SK-N-SH treated with all-trans-retinoic acid at 6 μM for 48 hours (cell line): ENCODE data around the gene TOMM5.

ENCODE experiments used
- ATAC-seq: fragments of 200-7000 bp; cut with Tn5 transposase; 3 replicates; pipeline ENCODE4 v1.9.1; 2020; ENCODE audit warnings: mild to moderate bottlenecking, moderate library complexity
- CSDC2 ChIP-seq: fragments of 250-450 bp; sonication (Bioruptor Pico); IDR thresholded peaks from 2 replicates; pipeline ENCODE4 v1.5.0; 2020; ENCODE audit warnings: mild to moderate bottlenecking, moderate library complexity
- ESRRG ChIP-seq: fragments of 250-450 bp; sonication (Bioruptor Pico); IDR thresholded peaks from 2 replicates; pipeline ENCODE4 v1.6.1; 2021; ENCODE audit warnings: mild to moderate bottlenecking
- GLIS3 ChIP-seq: fragments of 250-450 bp; sonication (Bioruptor Pico); IDR thresholded peaks from 2 replicates; pipeline ENCODE4 v1.5.0; 2020; ENCODE audit warnings: mild to moderate bottlenecking, moderate library complexity
- OSR1 ChIP-seq: fragments of 250-450 bp; sonication (Bioruptor Pico); IDR thresholded peaks from 2 replicates; pipeline ENCODE4 v1.8.0; 2022; ENCODE audit warnings: moderate library complexity, mild to moderate bottlenecking, inconsistent platforms
- PPARA ChIP-seq: fragments of 250-450 bp; sonication (Bioruptor Pico); IDR thresholded peaks from 2 replicates; pipeline ENCODE4 v1.5.0; 2020; ENCODE audit warnings: mild to moderate bottlenecking, borderline replicate concordance
- RARB ChIP-seq: fragments of 250-450 bp; sonication (Bioruptor Pico); IDR thresholded peaks from 2 replicates; pipeline ENCODE4 v1.8.0; 2021; ENCODE audit warnings: mild to moderate bottlenecking, moderate library complexity
- SNAI2 ChIP-seq: fragments of 250-450 bp; sonication (Bioruptor Pico); IDR thresholded peaks from 2 replicates; pipeline ENCODE4 v1.5.0; 2020; ENCODE audit warnings: mild to moderate bottlenecking, moderate library complexity
- TCF4 ChIP-seq: fragments of 250-450 bp; sonication (Bioruptor Pico); IDR thresholded peaks from 2 replicates; pipeline ENCODE4 v1.8.0; 2021; ENCODE audit warnings: mild to moderate bottlenecking, moderate library complexity, borderline replicate concordance
- TOX ChIP-seq: fragments of 250-450 bp; sonication (Bioruptor Pico); IDR thresholded peaks from 2 replicates; pipeline ENCODE4 v1.8.0; 2021; ENCODE audit warnings: mild to moderate bottlenecking, moderate library complexity, borderline replicate concordance
- ZC3H10 ChIP-seq: fragments of 250-450 bp; sonication (Bioruptor Pico); IDR thresholded peaks from 2 replicates; pipeline ENCODE4 v1.5.1; 2021; ENCODE audit warnings: mild to moderate bottlenecking, moderate library complexity
- ZFP3 ChIP-seq: fragments of 250-450 bp; sonication (Bioruptor Pico); IDR thresholded peaks from 2 replicates; pipeline ENCODE4 v1.5.0; 2020; ENCODE audit warnings: mild to moderate bottlenecking, moderate library complexity
- ZFP30 ChIP-seq: fragments of 450-650 bp; formaldehyde crosslinking; IDR thresholded peaks from 2 replicates; pipeline ENCODE4 v1.5.0; 2022; ENCODE audit warnings: mild to moderate bottlenecking, moderate library complexity
- ZNF565 ChIP-seq: fragments of 450-650 bp; formaldehyde crosslinking; conservative IDR thresholded peaks from 2 replicates; pipeline ENCODE4 v1.5.0; 2020; ENCODE audit warnings: low read depth, mild to moderate bottlenecking, moderate library complexity
- ZNF8 ChIP-seq: fragments of 450-650 bp; formaldehyde crosslinking; IDR thresholded peaks from 2 replicates; pipeline ENCODE4 v1.5.0; 2020; ENCODE audit warnings: mild to moderate bottlenecking, moderate library complexity
- TF ChIP-seq, protein P1 (sequence below): fragments of 250-450 bp; sonication (Bioruptor Pico); IDR thresholded peaks from 2 replicates; pipeline ENCODE4 v1.8.0; 2020; ENCODE audit warnings: mild to moderate bottlenecking, moderate library complexity, borderline replicate concordance
- TF ChIP-seq, protein P2 (sequence below): fragments of 250-450 bp; sonication (Bioruptor Pico); IDR thresholded peaks from 2 replicates; pipeline ENCODE4 v1.8.0; 2021; ENCODE audit warnings: low read depth, mild to moderate bottlenecking, moderate library complexity, borderline replicate concordance
- TF ChIP-seq, protein P3 (sequence below): fragments of 250-450 bp; sonication (Bioruptor Pico); IDR thresholded peaks from 2 replicates; pipeline ENCODE4 v1.5.0; 2020; ENCODE audit warnings: mild to moderate bottlenecking, moderate library complexity
- TF ChIP-seq, protein P4 (sequence below): fragments of 250-450 bp; sonication (Bioruptor Pico); IDR thresholded peaks from 2 replicates; pipeline ENCODE4 v1.5.1; 2021; ENCODE audit warnings: mild to moderate bottlenecking, moderate library complexity

Gene TOMM5

DNA sequence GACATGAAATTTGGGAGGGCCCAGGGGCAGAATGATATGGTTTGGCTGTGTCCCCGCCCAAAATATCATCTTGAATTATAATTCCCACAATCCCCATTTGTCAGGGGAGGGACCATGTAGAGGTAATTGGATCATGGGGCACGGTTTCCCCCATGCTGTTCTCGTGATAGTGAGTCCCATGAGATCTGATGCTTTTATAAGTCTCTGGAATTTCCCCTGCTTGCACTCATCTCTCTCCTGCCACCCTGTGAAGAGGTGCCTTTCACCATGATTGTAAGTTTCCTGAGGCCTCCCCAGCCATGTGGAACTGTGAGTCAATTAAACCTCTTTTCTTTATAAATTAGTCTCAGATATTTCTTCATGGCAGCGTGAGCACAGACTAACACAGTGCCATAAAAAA, 27.5 kb downstream of the TOMM5 start:
- TF ChIP-seq ESRRG (CRISPR knock-in tag) = no peak
- TF ChIP-seq, protein P1, sequence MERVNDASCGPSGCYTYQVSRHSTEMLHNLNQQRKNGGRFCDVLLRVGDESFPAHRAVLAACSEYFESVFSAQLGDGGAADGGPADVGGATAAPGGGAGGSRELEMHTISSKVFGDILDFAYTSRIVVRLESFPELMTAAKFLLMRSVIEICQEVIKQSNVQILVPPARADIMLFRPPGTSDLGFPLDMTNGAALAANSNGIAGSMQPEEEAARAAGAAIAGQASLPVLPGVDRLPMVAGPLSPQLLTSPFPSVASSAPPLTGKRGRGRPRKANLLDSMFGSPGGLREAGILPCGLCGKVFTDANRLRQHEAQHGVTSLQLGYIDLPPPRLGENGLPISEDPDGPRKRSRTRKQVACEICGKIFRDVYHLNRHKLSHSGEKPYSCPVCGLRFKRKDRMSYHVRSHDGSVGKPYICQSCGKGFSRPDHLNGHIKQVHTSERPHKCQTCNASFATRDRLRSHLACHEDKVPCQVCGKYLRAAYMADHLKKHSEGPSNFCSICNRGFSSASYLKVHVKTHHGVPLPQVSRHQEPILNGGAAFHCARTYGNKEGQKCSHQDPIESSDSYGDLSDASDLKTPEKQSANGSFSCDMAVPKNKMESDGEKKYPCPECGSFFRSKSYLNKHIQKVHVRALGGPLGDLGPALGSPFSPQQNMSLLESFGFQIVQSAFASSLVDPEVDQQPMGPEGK (CRISPR knock-in tag) = no peak
- no peak for TF ChIP-seq ZC3H10 (CRISPR knock-in tag)
- TF ChIP-seq, protein P2, sequence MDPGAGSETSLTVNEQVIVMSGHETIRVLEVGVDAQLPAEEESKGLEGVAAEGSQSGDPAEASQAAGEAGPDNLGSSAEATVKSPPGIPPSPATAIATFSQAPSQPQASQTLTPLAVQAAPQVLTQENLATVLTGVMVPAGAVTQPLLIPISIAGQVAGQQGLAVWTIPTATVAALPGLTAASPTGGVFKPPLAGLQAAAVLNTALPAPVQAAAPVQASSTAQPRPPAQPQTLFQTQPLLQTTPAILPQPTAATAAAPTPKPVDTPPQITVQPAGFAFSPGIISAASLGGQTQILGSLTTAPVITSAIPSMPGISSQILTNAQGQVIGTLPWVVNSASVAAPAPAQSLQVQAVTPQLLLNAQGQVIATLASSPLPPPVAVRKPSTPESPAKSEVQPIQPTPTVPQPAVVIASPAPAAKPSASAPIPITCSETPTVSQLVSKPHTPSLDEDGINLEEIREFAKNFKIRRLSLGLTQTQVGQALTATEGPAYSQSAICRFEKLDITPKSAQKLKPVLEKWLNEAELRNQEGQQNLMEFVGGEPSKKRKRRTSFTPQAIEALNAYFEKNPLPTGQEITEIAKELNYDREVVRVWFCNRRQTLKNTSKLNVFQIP = no peak
- TF ChIP-seq ZFP3 (CRISPR knock-in tag) = no peak
- TF ChIP-seq, protein P3, sequence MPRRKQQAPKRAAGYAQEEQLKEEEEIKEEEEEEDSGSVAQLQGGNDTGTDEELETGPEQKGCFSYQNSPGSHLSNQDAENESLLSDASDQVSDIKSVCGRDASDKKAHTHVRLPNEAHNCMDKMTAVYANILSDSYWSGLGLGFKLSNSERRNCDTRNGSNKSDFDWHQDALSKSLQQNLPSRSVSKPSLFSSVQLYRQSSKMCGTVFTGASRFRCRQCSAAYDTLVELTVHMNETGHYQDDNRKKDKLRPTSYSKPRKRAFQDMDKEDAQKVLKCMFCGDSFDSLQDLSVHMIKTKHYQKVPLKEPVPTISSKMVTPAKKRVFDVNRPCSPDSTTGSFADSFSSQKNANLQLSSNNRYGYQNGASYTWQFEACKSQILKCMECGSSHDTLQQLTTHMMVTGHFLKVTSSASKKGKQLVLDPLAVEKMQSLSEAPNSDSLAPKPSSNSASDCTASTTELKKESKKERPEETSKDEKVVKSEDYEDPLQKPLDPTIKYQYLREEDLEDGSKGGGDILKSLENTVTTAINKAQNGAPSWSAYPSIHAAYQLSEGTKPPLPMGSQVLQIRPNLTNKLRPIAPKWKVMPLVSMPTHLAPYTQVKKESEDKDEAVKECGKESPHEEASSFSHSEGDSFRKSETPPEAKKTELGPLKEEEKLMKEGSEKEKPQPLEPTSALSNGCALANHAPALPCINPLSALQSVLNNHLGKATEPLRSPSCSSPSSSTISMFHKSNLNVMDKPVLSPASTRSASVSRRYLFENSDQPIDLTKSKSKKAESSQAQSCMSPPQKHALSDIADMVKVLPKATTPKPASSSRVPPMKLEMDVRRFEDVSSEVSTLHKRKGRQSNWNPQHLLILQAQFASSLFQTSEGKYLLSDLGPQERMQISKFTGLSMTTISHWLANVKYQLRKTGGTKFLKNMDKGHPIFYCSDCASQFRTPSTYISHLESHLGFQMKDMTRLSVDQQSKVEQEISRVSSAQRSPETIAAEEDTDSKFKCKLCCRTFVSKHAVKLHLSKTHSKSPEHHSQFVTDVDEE (CRISPR knock-in tag) = no peak
- no peak for TF ChIP-seq CSDC2 (CRISPR knock-in tag)
- no peak for TF ChIP-seq GLIS3 (CRISPR knock-in tag)
- no peak for TF ChIP-seq PPARA (CRISPR knock-in tag)
- no peak for ATAC-seq

DNA sequence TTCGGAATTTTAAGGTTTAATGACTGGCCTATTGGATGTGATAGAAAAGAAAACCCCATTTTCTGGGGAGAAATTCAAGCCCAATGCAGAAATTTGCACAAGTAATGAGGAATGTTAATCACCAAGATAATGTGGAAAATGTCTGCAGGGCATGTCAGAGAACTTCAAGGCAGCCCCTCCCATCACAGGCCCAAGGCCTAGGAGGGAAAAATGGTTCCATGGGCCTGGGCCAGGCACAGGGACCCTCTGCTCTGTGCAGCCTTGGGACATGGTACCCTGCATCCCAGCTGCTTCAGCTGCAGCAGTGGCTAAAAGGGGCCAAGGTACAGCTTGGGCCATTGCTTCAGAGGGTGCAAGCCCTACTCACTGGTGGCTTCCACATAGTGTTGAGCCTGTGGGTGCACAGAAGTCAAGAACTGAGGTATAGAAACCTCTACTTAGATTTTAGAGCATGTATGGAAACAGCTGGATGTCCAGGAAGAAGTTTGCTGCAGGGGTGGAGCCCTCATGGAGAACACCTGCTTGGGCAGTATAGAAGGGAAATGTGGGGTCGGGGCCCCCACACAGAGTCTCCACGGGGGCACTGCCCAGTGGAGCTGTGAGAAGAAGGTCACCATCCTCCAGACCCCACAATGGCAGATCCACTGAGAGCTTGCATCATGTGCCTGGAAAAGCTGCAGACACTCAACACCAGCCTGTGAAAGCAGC, 28.4 kb downstream of the TOMM5 start:
- TF ChIP-seq TCF4 (no peak), TOX (CRISPR knock-in tag) (no peak), OSR1 (CRISPR knock-in tag) (no peak)
- TF ChIP-seq, protein P3 (CRISPR knock-in tag) = no peak
- no peak for ATAC-seq

DNA sequence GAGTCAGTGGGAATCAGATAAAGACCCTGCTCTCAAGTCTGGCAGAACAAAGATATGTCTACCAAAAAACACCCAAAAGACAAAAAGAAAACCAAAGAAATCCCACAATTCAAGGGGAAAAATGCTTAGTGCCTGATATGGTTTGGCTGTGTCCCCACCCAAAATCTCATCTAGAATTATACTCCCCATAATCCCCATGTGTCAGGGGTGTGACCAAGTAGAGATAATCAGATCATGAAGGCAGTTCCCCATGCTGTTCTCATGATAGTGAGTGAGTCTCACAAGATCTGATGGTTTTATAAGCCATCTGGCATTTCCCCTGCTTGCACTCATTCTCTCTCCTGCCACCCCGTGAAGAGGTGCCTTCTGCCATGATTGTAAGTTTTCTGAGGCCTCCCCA, 29.6 kb downstream of the TOMM5 start:
- TF ChIP-seq, protein P1 (CRISPR knock-in tag) = no peak
- TF ChIP-seq CSDC2 (CRISPR knock-in tag) (no peak), PPARA (CRISPR knock-in tag) (no peak), RARB (CRISPR knock-in tag) (no peak), ZNF8 (CRISPR knock-in tag) (no peak), ZFP30 (CRISPR knock-in tag) (no peak), ZNF565 (no peak), SNAI2 (CRISPR knock-in tag) (no peak)
- TF ChIP-seq, protein P4, sequence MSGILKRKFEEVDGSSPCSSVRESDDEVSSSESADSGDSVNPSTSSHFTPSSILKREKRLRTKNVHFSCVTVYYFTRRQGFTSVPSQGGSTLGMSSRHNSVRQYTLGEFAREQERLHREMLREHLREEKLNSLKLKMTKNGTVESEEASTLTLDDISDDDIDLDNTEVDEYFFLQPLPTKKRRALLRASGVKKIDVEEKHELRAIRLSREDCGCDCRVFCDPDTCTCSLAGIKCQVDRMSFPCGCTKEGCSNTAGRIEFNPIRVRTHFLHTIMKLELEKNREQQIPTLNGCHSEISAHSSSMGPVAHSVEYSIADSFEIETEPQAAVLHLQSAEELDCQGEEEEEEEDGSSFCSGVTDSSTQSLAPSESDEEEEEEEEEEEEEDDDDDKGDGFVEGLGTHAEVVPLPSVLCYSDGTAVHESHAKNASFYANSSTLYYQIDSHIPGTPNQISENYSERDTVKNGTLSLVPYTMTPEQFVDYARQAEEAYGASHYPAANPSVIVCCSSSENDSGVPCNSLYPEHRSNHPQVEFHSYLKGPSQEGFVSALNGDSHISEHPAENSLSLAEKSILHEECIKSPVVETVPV (CRISPR knock-in tag) = no peak
- TF ChIP-seq, all 23 proteins: peak for 0
- ATAC-seq = no peak
